Panc1 (cell line): Measurements from ENCODE around the gene ITGB8.

ENCODE experiments used
- CTCF ChIP-seq: fragments of 450-650 bp; IDR thresholded peaks from 2 replicates; pipeline ENCODE4 v1.5.1; 2017; ENCODE audit warnings: mild to moderate bottlenecking
- POLR2AphosphoS5 ChIP-seq: IDR thresholded peaks from 2 replicates; pipeline ENCODE4 v1.6.1; 2012; ENCODE audit warnings: mild to moderate bottlenecking, low read depth, low read length, moderate library complexity
- SIN3A ChIP-seq: IDR thresholded peaks from 2 replicates; pipeline ENCODE4 v1.6.1; 2012; ENCODE audit warnings: low read depth, mild to moderate bottlenecking, low read length, moderate library complexity, borderline replicate concordance; ENCODE audit not compliant: insufficient read depth

- no peak for TF ChIP-seq CTCF
- no peak for TF ChIP-seq POLR2AphosphoS5
- no peak for TF ChIP-seq SIN3A
Observed at GRCh38 chr7:20347680-20348079, 17.0 kb downstream of the ITGB8 start.
